ENCODE data around the gene PDGFB.

DNA sequence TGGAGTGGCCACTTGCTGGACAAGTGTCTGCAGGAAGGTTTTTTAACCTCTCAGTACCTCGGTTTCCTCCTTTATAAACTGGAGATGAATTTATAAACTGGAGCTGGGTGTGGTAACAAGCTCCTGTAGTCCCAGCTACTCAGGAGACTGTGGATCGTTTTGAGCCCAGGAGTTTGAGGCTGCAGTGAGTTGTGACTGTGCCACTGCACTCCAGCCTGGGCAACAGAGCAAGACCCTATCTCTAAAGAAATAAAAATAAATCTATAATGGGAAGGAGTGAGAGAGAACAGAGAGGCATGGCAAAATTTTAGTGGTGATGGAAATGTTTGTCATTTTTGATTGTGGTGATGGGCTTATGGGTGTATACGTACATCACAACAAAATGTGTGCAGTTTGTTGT, 1.4 kb upstream of the PDGFB start:
- TF ChIP-seq, protein P1, sequence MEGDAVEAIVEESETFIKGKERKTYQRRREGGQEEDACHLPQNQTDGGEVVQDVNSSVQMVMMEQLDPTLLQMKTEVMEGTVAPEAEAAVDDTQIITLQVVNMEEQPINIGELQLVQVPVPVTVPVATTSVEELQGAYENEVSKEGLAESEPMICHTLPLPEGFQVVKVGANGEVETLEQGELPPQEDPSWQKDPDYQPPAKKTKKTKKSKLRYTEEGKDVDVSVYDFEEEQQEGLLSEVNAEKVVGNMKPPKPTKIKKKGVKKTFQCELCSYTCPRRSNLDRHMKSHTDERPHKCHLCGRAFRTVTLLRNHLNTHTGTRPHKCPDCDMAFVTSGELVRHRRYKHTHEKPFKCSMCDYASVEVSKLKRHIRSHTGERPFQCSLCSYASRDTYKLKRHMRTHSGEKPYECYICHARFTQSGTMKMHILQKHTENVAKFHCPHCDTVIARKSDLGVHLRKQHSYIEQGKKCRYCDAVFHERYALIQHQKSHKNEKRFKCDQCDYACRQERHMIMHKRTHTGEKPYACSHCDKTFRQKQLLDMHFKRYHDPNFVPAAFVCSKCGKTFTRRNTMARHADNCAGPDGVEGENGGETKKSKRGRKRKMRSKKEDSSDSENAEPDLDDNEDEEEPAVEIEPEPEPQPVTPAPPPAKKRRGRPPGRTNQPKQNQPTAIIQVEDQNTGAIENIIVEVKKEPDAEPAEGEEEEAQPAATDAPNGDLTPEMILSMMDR (IDR thresholded peaks at IDR 0.05; ENCODE audit: low read depth, low read length): no peak
- TF ChIP-seq EZH2phosphoT487 (IDR thresholded peaks at IDR 0.05; ENCODE audit: low read depth): no peak
